GM19328 (cell line): Measurements from ENCODE around the gene MAST4.

ENCODE experiments used
- ATAC-seq: cut with Tn5 transposase; IDR thresholded peaks from one replicate; pipeline ENCODE4 v1.9.1; 2021; ENCODE audit warnings: mild to moderate bottlenecking, moderate library complexity; ENCODE audit not compliant: unreplicated experiment

Gene MAST4

DNA sequence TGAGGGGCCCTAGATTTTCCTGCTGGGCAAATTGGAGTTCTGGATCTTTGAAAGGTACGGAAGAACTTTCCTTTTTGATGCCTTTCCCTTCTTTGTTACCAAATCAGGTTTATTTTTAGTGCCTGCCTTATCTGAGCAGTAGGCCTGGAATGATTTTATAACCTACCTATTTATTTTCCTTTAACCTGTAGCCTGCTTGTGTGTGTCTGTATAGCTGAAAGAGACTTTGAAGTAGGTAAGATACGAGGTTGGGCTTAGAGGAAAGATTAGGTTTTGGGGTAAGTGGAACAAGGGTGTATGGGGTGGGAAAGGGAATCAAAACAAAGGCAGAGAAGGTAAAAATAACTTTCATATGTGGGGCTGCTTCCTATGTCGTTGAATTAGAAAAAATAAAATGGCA is 389.2 kb downstream of the MAST4 start:
- no peak for ATAC-seq

DNA sequence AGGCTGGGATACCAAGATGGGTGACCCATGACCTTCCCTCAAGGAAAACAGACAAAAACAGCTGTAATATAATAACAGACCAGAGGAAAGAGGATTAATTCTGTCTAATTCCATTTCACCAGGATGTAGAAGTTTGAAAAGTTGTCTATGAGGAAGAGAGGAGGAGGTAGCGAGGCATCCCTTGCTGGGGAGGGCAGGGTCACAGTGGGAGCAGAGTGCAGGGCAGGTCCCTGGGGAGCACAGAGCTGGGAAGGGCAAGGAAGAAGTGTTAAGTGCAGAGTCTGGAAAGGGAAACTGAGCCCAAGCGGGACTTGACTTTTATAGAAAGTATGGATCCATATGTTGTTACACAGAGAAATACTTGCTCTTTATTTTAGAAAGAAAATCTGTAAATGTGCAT is 389.8 kb downstream of the MAST4 start:
- ATAC-seq, result no peak

DNA sequence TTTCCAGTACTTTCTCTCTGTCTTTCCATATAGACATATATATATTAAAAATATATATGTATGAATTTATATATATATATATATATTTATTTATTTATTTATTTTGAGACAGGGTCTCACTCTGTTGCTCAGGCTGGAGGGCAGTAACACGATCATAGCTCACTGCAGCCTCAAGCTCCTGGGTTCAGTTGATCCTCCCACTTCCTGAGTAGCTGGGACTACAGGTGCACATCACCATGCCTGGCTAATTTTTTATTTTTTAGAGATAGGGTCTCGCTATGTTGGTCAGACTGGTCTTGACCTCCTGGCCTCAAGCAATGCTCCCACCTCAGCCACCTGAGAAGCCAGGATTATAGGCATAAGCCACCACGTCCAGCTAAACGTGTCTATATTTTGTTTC is 390.3 kb downstream of the MAST4 start:
- no peak for ATAC-seq

DNA sequence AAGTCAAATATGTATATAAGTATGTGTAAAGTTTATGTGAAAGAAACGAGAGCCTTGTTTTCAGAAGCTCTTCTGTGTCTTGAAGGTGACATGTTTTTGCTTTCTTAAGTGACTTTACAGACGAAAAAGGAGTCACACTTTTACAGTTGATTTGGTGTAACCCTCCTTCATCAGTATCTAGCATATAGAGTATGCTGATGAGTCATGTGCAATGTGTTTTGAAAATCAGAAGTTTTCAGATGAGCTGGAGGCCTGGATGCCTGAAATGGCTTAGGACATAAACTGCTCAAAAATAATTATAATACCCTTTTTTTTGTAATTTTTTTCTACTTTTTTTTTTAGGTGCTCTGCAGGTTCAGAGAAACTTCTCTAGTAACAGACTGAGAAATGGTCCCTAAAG is 390.9 kb downstream of the MAST4 start:
- ATAC-seq, result no peak

DNA sequence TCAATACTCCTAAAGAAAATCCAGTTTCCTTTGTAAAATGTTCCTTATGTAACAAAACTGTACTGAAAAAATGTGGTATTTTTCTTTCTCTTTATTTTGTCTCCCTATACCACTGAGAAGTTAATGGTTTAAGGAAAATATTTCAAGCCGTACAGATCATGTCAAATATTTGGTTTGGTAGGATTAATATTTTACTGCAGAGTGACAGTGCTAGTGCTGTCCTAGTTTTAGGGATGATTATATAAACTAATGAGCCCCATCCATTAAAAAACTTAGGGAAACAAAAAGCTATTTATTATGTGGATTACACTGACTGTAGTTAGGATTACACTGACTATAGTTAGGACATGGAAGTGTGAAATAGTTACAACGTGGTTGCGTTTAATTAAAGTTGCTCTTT is 391.3 kb downstream of the MAST4 start:
- ATAC-seq, result no peak

DNA sequence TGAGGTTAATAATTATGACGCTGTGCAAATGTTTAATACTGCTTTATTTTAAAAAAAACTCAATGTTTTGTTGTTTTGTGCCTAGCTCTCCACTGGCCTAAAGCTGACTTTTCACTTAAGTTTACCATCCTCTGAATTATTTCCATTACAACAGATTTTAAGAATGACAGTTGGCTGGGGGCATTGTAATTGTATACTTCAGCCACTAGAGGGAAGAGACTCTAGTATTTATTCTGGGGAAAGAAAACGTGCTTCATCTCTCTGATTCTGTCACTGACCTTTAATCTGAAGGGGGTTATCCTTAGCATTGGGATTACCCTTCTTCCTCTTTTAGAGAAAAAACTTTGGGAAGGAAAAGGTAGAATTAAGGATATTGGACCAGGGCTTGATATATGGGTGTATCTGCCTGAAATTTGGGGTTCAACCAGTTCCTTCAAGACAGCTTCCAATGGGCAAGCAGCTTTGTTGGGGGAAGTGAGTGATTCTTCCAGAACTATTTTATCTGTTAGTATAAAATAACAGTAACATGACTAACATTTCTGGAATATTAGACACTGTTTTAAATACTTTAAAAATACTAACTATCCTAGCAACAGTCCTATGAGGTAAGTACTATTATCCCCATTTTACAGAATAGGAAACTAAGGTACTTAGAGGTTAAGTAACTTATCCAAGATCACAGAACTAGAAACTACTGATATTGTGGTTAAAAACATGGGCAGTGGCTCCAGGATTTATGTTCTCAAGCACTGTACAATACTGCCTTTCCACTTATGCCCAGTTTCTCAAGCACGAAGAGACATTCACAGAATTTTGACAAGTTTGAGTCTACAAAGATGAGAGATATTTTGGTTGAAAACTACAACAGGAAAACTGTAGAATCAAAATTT is 392.0 kb downstream of the MAST4 start:
- no peak for ATAC-seq

DNA sequence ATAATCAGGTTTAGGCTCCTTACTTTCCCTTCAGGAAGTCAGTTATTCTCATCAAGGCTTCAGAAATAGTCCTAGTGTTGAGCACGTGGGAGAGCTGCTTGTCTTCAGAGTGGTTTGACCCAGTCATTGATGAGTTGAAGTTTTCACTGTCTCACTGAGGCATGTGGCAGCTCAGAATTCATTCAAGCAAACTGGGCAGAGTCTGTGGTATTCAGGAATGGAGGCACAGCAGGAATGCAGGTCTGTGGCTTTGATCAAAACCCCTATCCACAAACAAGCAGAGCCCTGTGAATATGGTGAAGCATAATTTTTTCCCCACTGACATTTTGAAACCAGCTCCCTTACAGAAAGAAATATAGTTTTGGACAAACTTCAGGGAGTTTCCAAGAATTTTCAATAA is 393.1 kb downstream of the MAST4 start:
- no peak for ATAC-seq

DNA sequence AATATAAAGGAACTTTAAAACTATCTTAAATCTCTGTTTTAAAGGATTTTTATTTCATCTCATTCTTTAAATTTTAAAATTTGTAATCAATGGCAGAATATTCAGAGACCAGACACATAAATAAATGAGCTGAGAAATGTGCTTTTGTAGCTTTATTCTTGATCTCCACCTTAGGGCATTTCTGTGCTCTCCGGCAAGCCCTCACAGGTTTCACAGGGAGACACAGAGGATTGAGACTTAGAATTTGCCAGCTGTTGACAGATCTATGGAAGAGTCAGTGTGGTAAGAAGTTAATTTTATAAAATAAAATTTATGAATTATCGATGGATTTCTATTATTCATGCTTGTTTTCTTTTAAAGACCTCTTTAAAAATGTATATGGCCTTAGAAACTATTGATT is 393.6 kb downstream of the MAST4 start:
- no peak for ATAC-seq

DNA sequence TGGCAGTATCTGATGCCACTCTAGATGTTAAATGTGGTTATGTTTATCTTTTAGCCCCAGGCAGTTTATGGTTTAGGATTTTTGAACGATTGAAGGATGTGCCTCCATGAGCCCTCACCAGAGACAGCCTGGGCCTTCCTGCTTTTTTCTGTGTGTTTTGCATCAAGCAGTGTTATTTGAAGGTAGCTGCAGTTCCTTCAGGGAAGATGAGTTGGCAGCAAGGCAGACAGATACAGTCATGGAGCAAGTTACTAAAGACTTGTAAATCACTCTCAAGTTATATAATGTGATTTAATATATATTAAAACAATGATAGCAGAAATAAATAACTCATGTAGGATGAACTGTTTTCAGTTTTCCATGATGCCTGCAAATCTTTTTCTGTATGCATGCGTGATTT is 395.6 kb downstream of the MAST4 start:
- no peak for ATAC-seq

DNA sequence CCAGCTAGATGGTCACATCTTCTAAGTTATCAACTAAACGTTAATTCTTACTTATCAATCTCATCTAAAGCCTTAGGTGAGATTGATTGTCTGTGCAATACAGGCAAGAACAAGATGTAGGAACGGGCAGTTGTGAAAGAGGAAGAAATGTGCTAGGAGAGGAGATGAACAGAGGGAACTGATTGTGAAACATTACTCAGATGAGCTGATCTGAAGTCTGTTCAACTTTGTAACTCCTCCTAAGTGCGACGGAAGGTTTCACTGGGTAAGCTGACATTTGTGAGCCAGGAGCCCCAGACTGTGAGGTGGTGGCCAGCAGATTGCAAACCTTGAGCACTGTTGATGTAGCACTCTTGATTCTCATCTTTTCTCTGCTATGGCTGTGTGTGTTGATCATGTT is 396.4 kb downstream of the MAST4 start:
- no peak for ATAC-seq

DNA sequence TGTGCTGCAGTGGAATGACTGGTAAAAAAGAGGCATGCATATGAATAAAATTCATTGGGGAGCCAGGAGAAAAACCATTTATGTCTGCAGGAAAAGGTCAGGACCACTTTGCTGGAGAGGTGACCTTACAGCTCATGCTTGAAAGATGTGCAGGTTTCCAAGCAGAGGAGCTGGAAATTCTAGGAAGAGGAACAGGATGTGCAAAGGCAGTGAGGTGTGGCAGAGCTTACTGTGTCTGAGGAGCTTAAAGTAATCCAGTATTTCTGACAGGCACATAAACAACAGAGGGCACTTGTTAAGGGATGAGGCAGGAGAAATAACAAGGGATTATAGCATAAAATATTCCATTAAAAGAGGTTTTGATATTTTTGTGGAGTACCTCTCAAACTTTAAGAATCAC is 397.3 kb downstream of the MAST4 start:
- no peak for ATAC-seq

DNA sequence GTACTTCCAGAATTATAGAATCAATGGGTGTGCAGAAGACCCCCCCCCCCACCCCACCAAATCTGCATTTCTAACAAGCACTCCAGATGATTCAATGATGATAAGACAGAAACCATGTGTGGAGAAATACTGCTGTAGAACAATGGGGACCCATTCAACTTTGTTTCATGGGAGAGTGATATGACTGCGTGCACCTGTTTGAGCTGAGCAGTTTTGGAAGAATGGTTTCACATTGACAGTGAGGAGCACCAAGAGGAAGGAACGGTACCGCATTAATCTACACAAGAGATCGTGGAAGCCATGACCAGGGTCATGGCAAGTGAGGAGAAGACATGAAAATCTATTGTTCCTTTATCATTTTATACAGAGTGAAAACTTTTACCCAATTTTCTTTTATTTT is 397.7 kb downstream of the MAST4 start:
- no peak for ATAC-seq

DNA sequence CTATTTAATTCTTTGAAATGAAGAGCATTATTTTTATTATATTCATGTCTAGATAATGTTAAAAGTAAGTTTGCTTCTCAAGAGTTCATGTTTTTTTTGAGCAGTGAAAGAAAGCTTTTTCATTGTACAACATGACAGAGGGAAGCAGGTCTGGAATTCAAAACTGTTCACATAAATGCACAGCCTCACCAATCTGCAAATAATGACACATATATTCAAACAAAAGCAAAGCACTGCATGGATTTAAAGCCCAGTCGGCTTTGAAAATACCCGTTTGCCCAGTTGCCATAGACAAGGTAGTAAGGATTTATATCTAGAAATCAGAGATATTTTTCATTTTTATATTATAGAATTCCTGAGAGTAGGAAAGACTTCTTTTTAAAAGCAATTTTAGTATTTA is 398.6 kb downstream of the MAST4 start:
- ATAC-seq, result no peak

DNA sequence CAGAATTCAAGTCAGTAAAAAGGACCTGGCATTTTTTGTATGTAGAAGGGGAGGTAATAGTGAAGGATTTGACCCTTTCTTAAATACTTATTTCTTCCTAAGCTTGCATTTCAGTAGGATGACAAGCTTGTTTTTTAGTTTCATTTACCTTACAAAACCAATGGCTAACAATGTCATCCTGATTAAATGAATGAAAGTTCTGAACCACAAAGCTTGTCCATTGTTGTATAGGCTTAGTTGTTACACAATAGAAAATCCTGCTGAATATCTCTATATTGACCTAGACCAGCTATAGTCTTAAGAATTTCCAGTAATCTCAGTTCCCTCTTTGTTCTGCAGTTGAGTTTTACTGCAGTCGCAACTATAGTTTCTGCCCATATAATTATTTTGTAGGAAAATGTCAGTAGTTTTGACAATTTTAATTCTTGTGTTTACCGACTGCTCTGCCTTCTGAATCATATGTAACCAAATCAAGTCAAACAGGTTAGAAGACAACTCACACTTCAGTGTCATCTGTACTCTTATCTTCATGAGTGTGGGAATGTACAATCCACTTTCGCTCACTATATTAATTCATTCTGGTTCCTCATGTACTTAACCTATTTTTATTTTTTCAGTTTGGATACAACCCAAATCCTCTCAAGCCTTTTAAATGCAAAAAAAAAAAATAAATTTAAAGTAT is 404.7 kb downstream of the MAST4 start:
- no peak for ATAC-seq

DNA sequence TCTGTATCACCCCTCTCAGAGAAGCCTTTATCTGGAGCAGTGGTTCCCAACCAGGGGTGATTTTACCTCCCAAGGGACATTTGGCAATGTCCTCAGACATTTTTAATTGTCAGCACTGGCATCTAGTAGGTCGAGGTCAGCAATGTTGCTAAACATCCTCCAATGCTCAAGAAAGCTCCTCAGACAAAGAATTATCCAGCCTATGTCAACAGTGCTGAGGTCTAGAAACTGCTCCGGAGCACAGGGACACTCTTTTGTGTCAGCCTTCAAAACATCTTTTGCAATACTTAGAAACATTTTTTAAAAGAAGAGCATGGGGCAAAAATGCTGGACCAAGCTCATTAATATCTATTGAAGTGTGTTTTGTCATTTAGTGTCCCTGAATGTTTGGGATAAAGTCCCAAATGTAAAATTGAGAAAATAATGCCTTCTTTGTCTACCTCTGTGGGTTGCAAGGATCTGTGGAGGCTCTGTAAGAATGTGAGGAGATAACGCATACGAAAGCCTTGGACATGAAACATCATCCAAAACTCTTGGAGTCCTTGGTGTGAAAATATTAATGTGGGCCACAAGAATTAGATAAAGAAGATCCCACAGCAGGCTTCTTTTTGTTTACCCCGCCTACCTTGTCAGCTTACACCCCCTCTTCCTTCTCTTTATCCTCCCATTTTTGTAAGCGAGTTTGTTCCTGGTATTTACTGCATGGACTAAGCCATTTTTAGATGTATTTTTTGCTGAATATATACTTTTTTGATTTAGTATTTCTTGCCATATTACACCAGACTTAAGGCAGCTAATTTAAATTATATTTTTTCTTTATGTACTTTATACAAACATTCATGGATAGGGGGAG is 406.9 kb downstream of the MAST4 start:
- ATAC-seq, result no peak

DNA sequence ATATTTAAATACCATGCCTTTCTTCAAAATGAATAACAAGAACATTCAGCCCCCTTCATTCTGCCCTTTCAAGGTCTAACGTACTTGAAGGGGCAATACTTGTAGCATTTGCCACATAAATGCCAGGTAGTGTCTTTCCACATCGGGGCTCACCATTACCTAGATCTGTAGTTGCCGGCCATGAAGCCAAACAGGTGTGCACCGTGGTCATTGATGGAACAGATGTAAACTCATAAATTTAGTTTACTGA is 407.4 kb downstream of the MAST4 start:
- no peak for ATAC-seq

DNA sequence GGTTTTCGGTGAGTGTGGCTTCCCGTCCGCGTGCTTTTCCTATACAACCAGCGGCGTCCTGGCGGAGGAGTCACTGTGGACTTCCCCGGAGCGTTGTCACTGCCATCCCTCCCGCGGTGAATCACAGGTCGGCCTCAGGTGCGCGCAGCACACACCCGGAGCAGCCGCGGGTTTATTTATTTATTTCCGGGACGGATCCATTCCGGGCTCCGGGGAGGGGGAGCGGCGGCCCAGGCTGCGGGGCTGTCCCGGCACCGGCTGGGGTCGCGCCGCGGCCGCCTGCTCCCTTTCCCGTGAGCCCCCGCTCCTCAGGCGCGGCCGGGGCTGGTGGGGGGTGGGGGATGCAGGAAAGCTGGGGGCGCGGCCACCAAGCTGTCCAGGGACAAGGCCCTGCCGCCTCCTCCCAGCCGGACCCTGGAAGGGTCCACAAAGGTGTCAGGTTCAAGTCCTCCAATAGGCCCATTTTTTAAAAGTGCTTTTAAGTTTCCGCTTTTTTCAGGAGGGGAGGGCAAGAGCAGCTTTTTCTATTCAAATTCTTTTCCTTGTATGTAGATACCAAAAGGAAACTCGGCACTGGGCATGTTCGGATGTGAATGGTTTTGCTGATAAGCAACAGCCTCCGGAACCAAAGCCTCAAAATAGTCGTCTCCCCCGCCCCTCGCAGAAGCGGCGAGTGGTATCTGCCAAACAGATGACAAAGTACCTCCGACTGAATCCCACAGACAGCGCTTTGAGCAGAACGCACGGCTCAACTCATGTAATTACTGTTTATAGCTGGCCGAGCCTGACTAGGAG is 407.9 kb downstream of the MAST4 start:
- ATAC-seq, result no peak

DNA sequence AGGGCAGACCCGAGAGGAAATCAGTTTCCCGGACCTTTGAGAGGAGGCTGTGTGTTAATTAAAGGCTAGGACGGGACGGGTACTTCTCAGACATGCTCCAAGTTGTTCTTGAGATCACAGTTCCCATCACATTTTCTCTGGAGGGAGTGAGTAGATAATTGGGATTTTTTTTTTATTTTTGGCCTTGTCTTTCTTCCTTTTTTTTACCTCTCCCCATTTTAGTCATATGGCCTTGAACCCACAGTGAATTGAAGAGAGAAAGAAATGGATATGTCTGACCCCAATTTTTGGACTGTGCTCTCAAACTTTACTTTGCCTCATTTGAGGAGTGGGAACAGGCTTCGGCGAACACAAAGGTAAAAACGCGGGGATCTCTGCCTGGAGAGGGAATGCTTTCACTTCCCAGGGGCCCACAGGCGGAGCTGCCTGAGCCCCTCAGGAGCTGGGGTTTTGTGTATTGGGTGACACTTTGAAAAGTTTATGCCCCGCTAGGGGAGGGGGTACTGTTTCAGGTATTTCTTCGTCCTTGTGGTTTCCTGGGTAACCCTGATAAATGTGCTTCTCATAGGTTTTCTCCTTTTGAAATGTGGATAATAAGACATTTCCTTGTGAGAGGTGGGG is 408.6 kb downstream of the MAST4 start:
- no peak for ATAC-seq

DNA sequence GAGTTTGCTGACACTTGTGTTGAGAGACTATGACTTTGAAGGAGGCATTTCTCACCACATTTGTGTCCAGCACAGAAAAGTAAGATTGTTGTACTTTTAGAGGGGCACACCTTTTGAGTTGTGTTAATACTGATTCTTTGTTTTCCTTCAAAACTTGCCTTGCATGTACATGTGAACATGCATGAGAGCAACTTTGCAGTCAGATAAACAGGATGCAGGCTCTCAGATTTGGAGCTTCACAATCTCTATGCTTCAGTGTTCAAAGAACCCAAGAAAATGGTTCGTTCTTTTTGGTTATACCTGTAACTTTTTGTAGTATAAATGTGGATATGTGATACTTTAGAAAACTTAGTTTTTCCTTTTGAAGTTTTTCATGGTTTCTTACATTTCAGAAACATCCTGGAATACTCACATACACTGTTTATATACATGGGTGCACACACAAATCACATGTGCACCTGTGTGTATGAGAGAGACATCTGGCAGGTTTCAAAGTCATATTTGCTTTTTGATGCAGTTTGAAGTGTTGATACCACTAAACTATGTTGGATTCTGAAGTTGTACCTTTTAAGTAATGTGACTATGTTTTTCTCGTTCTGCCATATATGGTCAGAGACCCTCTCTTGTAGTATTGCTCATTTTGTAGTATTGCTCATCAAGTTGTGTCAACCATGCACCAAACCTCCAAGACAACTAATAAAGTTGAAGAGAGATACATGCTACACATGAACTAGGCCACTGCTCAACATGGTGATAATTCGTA is 409.7 kb downstream of the MAST4 start:
- no peak for ATAC-seq

DNA sequence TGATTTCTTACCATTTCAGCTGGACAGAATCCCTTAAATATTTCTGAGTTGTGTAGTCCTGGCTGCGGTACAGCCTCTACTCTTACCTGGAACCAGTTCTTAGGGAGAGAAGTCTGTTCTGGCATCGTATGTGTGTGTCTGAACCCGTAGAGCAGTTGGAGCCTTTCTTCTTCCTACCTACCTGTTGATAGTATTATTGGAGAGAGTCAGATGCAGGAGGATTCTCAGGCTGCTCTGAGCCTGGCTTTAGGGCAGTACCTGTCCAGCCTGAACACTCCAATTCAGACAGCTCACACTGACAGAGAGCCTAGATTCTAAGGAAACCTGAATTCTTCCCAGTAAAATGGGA is 410.3 kb downstream of the MAST4 start:
- no peak for ATAC-seq
